IPS-15b (cell line): ENCODE measurements around the gene ASB7.

Source experiments
- H3K27me3 ChIP-seq: one replicate; pipeline ENCODE4 v1.6.1; 2013; ENCODE audit warnings: low read length; ENCODE audit not compliant: control insufficient read depth, insufficient read depth
- H3K36me3 ChIP-seq: one replicate; pipeline ENCODE4 v1.6.1; 2013; ENCODE audit warnings: low read length; ENCODE audit not compliant: control insufficient read depth, insufficient read depth
- H3K4me1 ChIP-seq: one replicate; pipeline ENCODE4 v1.6.1; 2013; ENCODE audit warnings: mild to moderate bottlenecking, low read length; ENCODE audit not compliant: control insufficient read depth, insufficient read depth
- H3K4me3 ChIP-seq: one replicate; pipeline ENCODE4 v1.5.1; 2013; ENCODE audit warnings: low read depth, low read length
- H3K9ac ChIP-seq: one replicate; pipeline ENCODE4 v1.6.1; 2013; ENCODE audit warnings: low read depth, mild to moderate bottlenecking, low read length
- H3K9me3 ChIP-seq: one replicate; pipeline ENCODE4 v1.6.1; 2013; ENCODE audit warnings: mild to moderate bottlenecking, low read length; ENCODE audit not compliant: control insufficient read depth, insufficient read depth

ASB7 gene

GRCh38 chr15:100689131-100689899 is 86.9 kb downstream of the ASB7 start:
- Histone ChIP-seq H3K4me1 (no peaks in the 10 kb centered on the region), H3K9ac (no peak overlapping the region), H3K36me3 (no peaks in the 10 kb centered on the region)

GRCh38 chr15:100690032-100690794 is 87.8 kb downstream of the ASB7 start:
- Histone ChIP-seq H3K4me1 (no peaks in the 10 kb centered on the region), H3K9me3 (no peaks in the 10 kb centered on the region), H3K4me3 (no peak overlapping the region), H3K9ac (no peak overlapping the region), H3K36me3 (no peaks in the 10 kb centered on the region), H3K27me3 (no peaks in the 10 kb centered on the region)

More at GRCh38 chr15:100689131-100689899, 86.9 kb downstream of the ASB7 start:
- Histone ChIP-seq H3K9me3 (no peaks in the 10 kb centered on the region), H3K27me3 (no peaks in the 10 kb centered on the region), H3K4me3 (no peak overlapping the region)

GRCh38 chr15:100690795-100691158 is 88.4 kb downstream of the ASB7 start:
- no peaks in the 10 kb centered on the region for H3K9me3 ChIP-seq
- H3K27me3 ChIP-seq: no peaks in the 10 kb centered on the region

GRCh38 chr15:100691321-100691720 is 88.9 kb downstream of the ASB7 start:
- Histone ChIP-seq H3K4me1 (no peaks in the 10 kb centered on the region), H3K9me3 (no peaks in the 10 kb centered on the region), H3K36me3 (no peaks in the 10 kb centered on the region), H3K27me3 (no peaks in the 10 kb centered on the region), H3K9ac (no peak overlapping the region), H3K4me3 (no peak overlapping the region)

More at GRCh38 chr15:100690795-100691158, 88.4 kb downstream of the ASB7 start:
- no peaks in the 10 kb centered on the region for H3K36me3 ChIP-seq
- H3K4me1 ChIP-seq: no peaks in the 10 kb centered on the region
- no peak overlapping the region for H3K9ac ChIP-seq
- no peak overlapping the region for H3K4me3 ChIP-seq

- Histone ChIP-seq H3K4me3 (no peak overlapping the region), H3K27me3 (no peaks in the 10 kb centered on the region), H3K36me3 (no peaks in the 10 kb centered on the region), H3K4me1 (no peaks in the 10 kb centered on the region), H3K9me3 (no peaks in the 10 kb centered on the region), H3K9ac (no peak overlapping the region)
Measured at GRCh38 chr15:100692246-100692645, 89.9 kb downstream of the ASB7 start.

GRCh38 chr15:100692671-100693070 is 90.3 kb downstream of the ASB7 start:
- Histone ChIP-seq H3K9me3 (no peaks in the 10 kb centered on the region), H3K27me3 (no peaks in the 10 kb centered on the region), H3K9ac (no peak overlapping the region), H3K4me3 (no peak overlapping the region), H3K36me3 (no peaks in the 10 kb centered on the region), H3K4me1 (no peaks in the 10 kb centered on the region)

- H3K27me3 ChIP-seq: no peaks in the 10 kb centered on the region
- H3K36me3 ChIP-seq: no peaks in the 10 kb centered on the region
- H3K4me1 ChIP-seq: no peaks in the 10 kb centered on the region
- H3K4me3 ChIP-seq: no peak overlapping the region
- H3K9me3 ChIP-seq: no peaks in the 10 kb centered on the region
- no peak overlapping the region for H3K9ac ChIP-seq
Measured at GRCh38 chr15:100693451-100693850, 91.1 kb downstream of the ASB7 start.

GRCh38 chr15:100694381-100695021 is 92.1 kb downstream of the ASB7 start:
- no peaks in the 10 kb centered on the region for H3K9me3 ChIP-seq

GRCh38 chr15:100695048-100695447 is 92.7 kb downstream of the ASB7 start:
- Histone ChIP-seq H3K36me3 (no peaks in the 10 kb centered on the region), H3K4me1 (no peaks in the 10 kb centered on the region), H3K9ac (no peak overlapping the region), H3K4me3 (no peak overlapping the region), H3K27me3 (no peaks in the 10 kb centered on the region), H3K9me3 (no peaks in the 10 kb centered on the region)

More at GRCh38 chr15:100694381-100695021, 92.1 kb downstream of the ASB7 start:
- H3K36me3 ChIP-seq: no peaks in the 10 kb centered on the region
- no peak overlapping the region for H3K9ac ChIP-seq
- H3K4me1 ChIP-seq: no peaks in the 10 kb centered on the region
- H3K27me3 ChIP-seq: no peaks in the 10 kb centered on the region
- no peak overlapping the region for H3K4me3 ChIP-seq

GRCh38 chr15:100696452-100696851 is 94.1 kb downstream of the ASB7 start:
- Histone ChIP-seq H3K9ac (no peak overlapping the region), H3K27me3 (no peaks in the 10 kb centered on the region), H3K9me3 (no peaks in the 10 kb centered on the region), H3K4me3 (no peak overlapping the region), H3K4me1 (no peaks in the 10 kb centered on the region), H3K36me3 (no peaks in the 10 kb centered on the region)
